ENCODE results near the gene SULT1A2. TPM values are rescaled to one million over a fixed set of nuclear protein-coding genes. Genes with fewer than 3 reads are reported as not detected.
"Not testable (repeated sequence)": the region's sequence is repeated elsewhere in the genome, so short reads cannot be mapped to it uniquely, and the experiment has no call there.

SULT1A2 gene
- total and polyA plus RNA-seq, 7 experiments from 2014 or later, result 0.21 to 0.73 (median 0.47) TPM; not detected in 1

- Mint-ChIP-seq H3K27ac (peak overlapping the region in 8 of 9 donors; percentile 9 to 89 (median 48)), H3K4me1 (peaks cover 7 to 67% (median 46%) of the 10 kb centered on the region in 7 donors), H3K9me3 (peaks cover 0 to 1% (median 0%) of the 10 kb centered on the region in 11 donors), H3K36me3 (peaks cover 0 to 27% (median 6%) of the 10 kb centered on the region in 5 donors), H3K27me3 (no peaks in the 10 kb centered on the region), H3K4me3 (peak overlapping the region in 1 of 10 donors; percentile 6)
- POLR2A ChIA-PET, result no interaction called here
- CTCF ChIA-PET, result no interaction called here
- intact Hi-C loops (cut with micrococcal nuclease), result no loop called here
- Histone ChIP-seq H3K27me3 (ENCODE audit: control insufficient read depth in 2 of 2, insufficient read depth in 2 of 2, low read length in 2 of 2) (no peaks in the 10 kb centered on the region), H3K4me1 (ENCODE audit: control insufficient read depth in 2 of 2, insufficient read depth in 2 of 2, low read length in 2 of 2) (no peaks in the 10 kb centered on the region), H3K36me3 (ENCODE audit: control insufficient read depth in 2 of 3, insufficient read depth in 3 of 3, low read length in 3 of 3) (peaks cover 0 to 11% (median 4%) of the 10 kb centered on the region in 3 experiments), H3K4me3 (ENCODE audit: low read length) (no peak overlapping the region), H3K9me3 (ENCODE audit: control insufficient read depth in 2 of 3, low read length in 3 of 3) (no peaks in the 10 kb centered on the region), H3K27ac (ENCODE audit: low read depth, low read length) (no peak overlapping the region)
- no peak for DNase-seq
- no peak for ATAC-seq
Measured at GRCh38 chr16:28572696-28573510, 23.9 kb downstream of the SULT1A2 start.

GRCh38 chr16:28569968-28570752, 26.7 kb downstream of the SULT1A2 start:
- Histone ChIP-seq H3K4me3 (ENCODE audit: low read length) (no peak overlapping the region), H3K4me1 (ENCODE audit: control insufficient read depth in 2 of 2, insufficient read depth in 2 of 2, low read length in 2 of 2) (no peaks in the 10 kb centered on the region), H3K9me3 (ENCODE audit: control insufficient read depth in 2 of 3, low read length in 3 of 3) (no peaks in the 10 kb centered on the region), H3K36me3 (ENCODE audit: control insufficient read depth in 2 of 3, insufficient read depth in 3 of 3, low read length in 3 of 3) (peaks cover 0 to 11% (median 0%) of the 10 kb centered on the region in 3 experiments), H3K27me3 (ENCODE audit: control insufficient read depth in 2 of 2, insufficient read depth in 2 of 2, low read length in 2 of 2) (no peaks in the 10 kb centered on the region), H3K27ac (ENCODE audit: low read depth, low read length) (no peak overlapping the region)
- no peaks in the 10 kb centered on the region for H3K27me3 Mint-ChIP-seq
- DNase-seq (no peak), ATAC-seq (no peak)
- intact Hi-C loops (cut with micrococcal nuclease), result no loop called here
- ChIA-PET POLR2A (no interaction called here), CTCF (no interaction called here)
- peaks cover 0 to 13% (median 4%) of the 10 kb centered on the region in 11 donors for H3K9me3 Mint-ChIP-seq
- H3K27ac Mint-ChIP-seq, result peak overlapping the region in 2 of 9 donors; percentile 72 to 88
- H3K4me3 Mint-ChIP-seq, result no peak overlapping the region
- peaks cover 6 to 42% (median 23%) of the 10 kb centered on the region in 5 donors for H3K36me3 Mint-ChIP-seq
- H3K4me1 Mint-ChIP-seq, result peaks cover 7 to 70% (median 48%) of the 10 kb centered on the region in 7 donors

- no peak overlapping the region for H3K4me3 ChIP-seq (ENCODE audit: low read length)
Measured at GRCh38 chr16:28569021-28569420, 27.8 kb downstream of the SULT1A2 start.

GRCh38 chr16:28567292-28567691, 29.6 kb downstream of the SULT1A2 start:
- peak overlapping the region in 2 of 9 donors; percentile 21 to 89 for H3K27ac Mint-ChIP-seq
- Histone ChIP-seq H3K4me1 (ENCODE audit: control insufficient read depth in 2 of 2, insufficient read depth in 2 of 2, low read length in 2 of 2) (no peaks in the 10 kb centered on the region), H3K27ac (ENCODE audit: low read depth, low read length) (no peak overlapping the region), H3K4me3 (ENCODE audit: low read length) (no peak overlapping the region), H3K27me3 (ENCODE audit: control insufficient read depth in 2 of 2, insufficient read depth in 2 of 2, low read length in 2 of 2) (no peaks in the 10 kb centered on the region), H3K9me3 (ENCODE audit: control insufficient read depth in 2 of 3, low read length in 3 of 3) (no peaks in the 10 kb centered on the region), H3K36me3 (ENCODE audit: control insufficient read depth in 2 of 3, insufficient read depth in 3 of 3, low read length in 3 of 3) (peaks cover 0 to 4% (median 0%) of the 10 kb centered on the region in 3 experiments)
- H3K4me3 Mint-ChIP-seq, result peak overlapping the region in 1 of 10 donors; percentile 53
- no peaks in the 10 kb centered on the region for H3K27me3 Mint-ChIP-seq
- intact Hi-C loops (cut with micrococcal nuclease), result no loop called here
- peaks cover 8 to 64% (median 40%) of the 10 kb centered on the region in 7 donors for H3K4me1 Mint-ChIP-seq
- ChIA-PET CTCF (no interaction called here), POLR2A (no interaction called here)
- ATAC-seq (no peak), DNase-seq (no peak)
- peaks cover 0 to 13% (median 5%) of the 10 kb centered on the region in 11 donors for H3K9me3 Mint-ChIP-seq
- H3K36me3 Mint-ChIP-seq, result peaks cover 6 to 39% (median 27%) of the 10 kb centered on the region in 5 donors

More at GRCh38 chr16:28569021-28569420, 27.8 kb downstream of the SULT1A2 start:
- no peak for DNase-seq
- Histone ChIP-seq H3K36me3 (ENCODE audit: control insufficient read depth in 2 of 3, insufficient read depth in 3 of 3, low read length in 3 of 3) (peaks cover 0 to 3% (median 0%) of the 10 kb centered on the region in 3 experiments), H3K27me3 (ENCODE audit: control insufficient read depth in 2 of 2, insufficient read depth in 2 of 2, low read length in 2 of 2) (no peaks in the 10 kb centered on the region), H3K9me3 (ENCODE audit: control insufficient read depth in 2 of 3, low read length in 3 of 3) (no peaks in the 10 kb centered on the region), H3K27ac (ENCODE audit: low read depth, low read length) (no peak overlapping the region), H3K4me1 (ENCODE audit: control insufficient read depth in 2 of 2, insufficient read depth in 2 of 2, low read length in 2 of 2) (no peaks in the 10 kb centered on the region)
- POLR2A ChIA-PET, result no interaction called here
- Mint-ChIP-seq H3K4me1 (peaks cover 7 to 67% (median 47%) of the 10 kb centered on the region in 7 donors), H3K36me3 (peaks cover 6 to 48% (median 27%) of the 10 kb centered on the region in 5 donors), H3K4me3 (peak overlapping the region in 1 of 10 donors; percentile 40), H3K27me3 (no peaks in the 10 kb centered on the region), H3K27ac (peak overlapping the region in 2 of 9 donors; percentile 6 to 27), H3K9me3 (peaks cover 0 to 13% (median 5%) of the 10 kb centered on the region in 11 donors)
- intact Hi-C loops (cut with micrococcal nuclease), result no loop called here
- ATAC-seq, result no peak
- CTCF ChIA-PET, result no interaction called here

- POLR2A ChIA-PET; H3K4me3 ChIP-seq (ENCODE audit: low read length); ATAC-seq; H3K9me3 ChIP-seq (ENCODE audit: control insufficient read depth in 2 of 3, low read length in 3 of 3); H3K27me3 ChIP-seq (ENCODE audit: control insufficient read depth in 2 of 2, insufficient read depth in 2 of 2, low read length in 2 of 2); DNase-seq; H3K27ac ChIP-seq (ENCODE audit: low read depth, low read length); intact Hi-C loops (cut with micrococcal nuclease); H3K4me1 ChIP-seq (ENCODE audit: control insufficient read depth in 2 of 2, insufficient read depth in 2 of 2, low read length in 2 of 2); H3K27me3 Mint-ChIP-seq; H3K36me3 ChIP-seq (ENCODE audit: control insufficient read depth in 2 of 3, insufficient read depth in 3 of 3, low read length in 3 of 3); CTCF ChIA-PET: not testable (repeated sequence)
- H3K4me1 Mint-ChIP-seq, result peaks cover 10 to 67% (median 42%) of the 10 kb centered on the region in 7 donors
- peak overlapping the region in 2 of 9 donors; percentile 12 to 28 for H3K27ac Mint-ChIP-seq
- H3K9me3 Mint-ChIP-seq, result peaks cover 0 to 13% (median 5%) of the 10 kb centered on the region in 11 donors
- peaks cover 6 to 36% (median 27%) of the 10 kb centered on the region in 5 donors for H3K36me3 Mint-ChIP-seq
- H3K4me3 Mint-ChIP-seq, result peak overlapping the region in 1 of 10 donors; percentile 11
Measured at GRCh38 chr16:28566233-28566925, 30.5 kb downstream of the SULT1A2 start.

GRCh38 chr16:28563218-28563617, 33.6 kb downstream of the SULT1A2 start:
- DNase-seq, result no peak
- Histone ChIP-seq H3K9me3 (ENCODE audit: control insufficient read depth in 2 of 3, low read length in 3 of 3) (no peaks in the 10 kb centered on the region), H3K27me3 (ENCODE audit: control insufficient read depth in 2 of 2, insufficient read depth in 2 of 2, low read length in 2 of 2) (no peaks in the 10 kb centered on the region), H3K27ac (ENCODE audit: low read depth, low read length) (no peak overlapping the region), H3K4me1 (ENCODE audit: control insufficient read depth in 2 of 2, insufficient read depth in 2 of 2, low read length in 2 of 2) (no peaks in the 10 kb centered on the region), H3K36me3 (ENCODE audit: control insufficient read depth in 2 of 3, insufficient read depth in 3 of 3, low read length in 3 of 3) (peaks cover 0 to 14% (median 0%) of the 10 kb centered on the region in 3 experiments), H3K4me3 (ENCODE audit: low read length) (no peak overlapping the region)
- POLR2A ChIA-PET, result no interaction called here
- Mint-ChIP-seq H3K27me3 (no peaks in the 10 kb centered on the region), H3K9me3 (peaks cover 0 to 13% (median 5%) of the 10 kb centered on the region in 11 donors), H3K4me1 (peaks cover 18 to 68% (median 47%) of the 10 kb centered on the region in 7 donors), H3K36me3 (peaks cover 12 to 40% (median 35%) of the 10 kb centered on the region in 5 donors), H3K4me3 (no peak overlapping the region), H3K27ac (peak overlapping the region in 2 of 9 donors; percentile 11 to 67)
- intact Hi-C loops (cut with micrococcal nuclease), result no loop called here
- ATAC-seq, result no peak
- CTCF ChIA-PET, result interaction anchor here (1.1 kb wide), 1 partner anchor 8 kb away, joined by 3 read pairs; no protein-coding TSS in a partner anchor

Measured in naive thymus-derived CD4-positive, alpha-beta T cell (primary cell).